NCI-H774 (cell line): Measurements from ENCODE around the gene GOLGA6L2.
A peak's percentile ranks its signal among the peaks of the same experiment; 100 is the strongest.
"Not testable (repeated sequence)": the region's sequence is repeated elsewhere in the genome, so short reads cannot be mapped to it uniquely, and the experiment has no call there.

Experiments used
- DNase-seq: peaks from one replicate; lab custom pipeline; 2025; lab: John Stamatoyannopoulos, UW

The GOLGA6L2 gene, protein sequence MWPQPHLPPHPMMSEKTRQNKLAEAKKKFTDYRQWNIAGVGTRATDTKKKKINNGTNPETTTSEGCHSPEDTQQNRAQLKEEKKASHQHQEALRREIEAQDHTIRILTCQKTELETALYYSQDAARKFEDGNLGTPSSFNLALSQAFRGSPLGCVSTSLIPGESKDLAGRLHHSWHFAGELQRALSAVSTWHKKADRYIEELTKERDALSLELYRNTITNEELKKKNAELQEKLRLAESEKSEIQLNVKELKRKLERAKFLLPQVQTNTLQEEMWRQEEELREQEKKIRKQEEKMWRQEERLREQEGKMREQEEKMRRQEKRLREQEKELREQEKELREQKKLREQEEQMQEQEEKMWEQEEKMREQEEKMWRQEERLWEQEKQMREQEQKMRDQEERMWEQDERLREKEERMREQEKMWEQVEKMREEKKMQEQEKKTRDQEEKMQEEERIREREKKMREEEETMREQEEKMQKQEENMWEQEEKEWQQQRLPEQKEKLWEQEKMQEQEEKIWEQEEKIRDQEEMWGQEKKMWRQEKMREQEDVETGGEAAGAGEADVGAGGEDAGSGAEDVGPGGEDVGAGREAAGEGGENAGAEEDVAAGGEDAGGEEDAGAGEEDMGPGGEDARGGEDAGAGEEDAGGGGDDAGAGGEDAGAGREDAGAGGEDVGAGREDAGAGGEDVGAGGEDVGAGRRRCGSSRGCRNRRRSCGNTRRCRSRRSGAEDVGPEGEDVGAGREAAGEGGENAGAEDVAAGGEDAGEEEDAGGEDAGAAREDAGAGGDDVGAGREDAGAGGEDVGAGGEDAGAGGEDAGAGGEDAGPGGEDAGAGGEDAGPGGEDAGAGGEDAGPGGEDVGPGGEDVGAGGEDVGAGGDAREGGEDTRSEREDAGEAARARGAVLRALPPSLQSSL

DNA sequence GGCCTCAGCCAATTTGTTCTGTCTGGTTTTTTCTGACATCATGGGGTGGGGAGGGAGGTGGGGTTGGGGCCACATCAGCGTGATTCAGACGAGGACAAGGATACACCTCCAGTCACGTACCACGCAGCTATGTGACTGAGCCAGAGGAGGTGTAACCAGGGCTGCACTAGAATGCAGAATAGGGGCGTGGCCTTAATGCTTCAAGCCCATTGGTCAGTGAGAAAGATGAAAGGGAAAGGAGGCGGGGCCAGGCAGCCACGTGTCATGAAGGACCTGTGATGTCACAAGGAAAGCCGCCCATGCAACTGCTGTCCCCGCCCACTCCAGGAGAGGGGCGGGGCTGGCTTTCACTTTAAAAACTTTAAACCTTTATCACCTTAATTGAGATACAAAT lies at the start of gene GOLGA6L2:
GOLGA6L2 (minus strand) TSS at position 137 of the 394 bp plus-strand sequence; CDS start at position 75, 62 bp downstream.
- no peak for DNase-seq

DNA sequence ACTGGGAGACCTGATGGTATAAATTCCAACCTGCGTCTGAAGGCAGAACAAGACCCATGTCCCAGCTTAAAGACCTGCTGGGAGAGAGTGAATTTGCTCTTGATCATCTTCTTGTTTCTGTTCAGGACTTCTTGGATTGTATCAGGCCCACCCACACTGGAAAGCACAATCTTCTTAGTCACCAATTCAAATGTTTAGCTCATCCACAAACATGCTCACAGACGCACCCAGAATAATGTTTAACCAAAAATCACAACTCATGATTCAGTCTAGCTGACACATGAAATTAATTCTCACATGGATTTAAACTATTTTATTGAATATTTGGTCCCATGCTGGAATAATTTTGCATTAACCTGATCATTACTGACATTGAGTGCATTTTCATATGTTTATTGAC lies 37.8 kb upstream of the GOLGA6L2 start:
- DNase-seq: no peak

DNA sequence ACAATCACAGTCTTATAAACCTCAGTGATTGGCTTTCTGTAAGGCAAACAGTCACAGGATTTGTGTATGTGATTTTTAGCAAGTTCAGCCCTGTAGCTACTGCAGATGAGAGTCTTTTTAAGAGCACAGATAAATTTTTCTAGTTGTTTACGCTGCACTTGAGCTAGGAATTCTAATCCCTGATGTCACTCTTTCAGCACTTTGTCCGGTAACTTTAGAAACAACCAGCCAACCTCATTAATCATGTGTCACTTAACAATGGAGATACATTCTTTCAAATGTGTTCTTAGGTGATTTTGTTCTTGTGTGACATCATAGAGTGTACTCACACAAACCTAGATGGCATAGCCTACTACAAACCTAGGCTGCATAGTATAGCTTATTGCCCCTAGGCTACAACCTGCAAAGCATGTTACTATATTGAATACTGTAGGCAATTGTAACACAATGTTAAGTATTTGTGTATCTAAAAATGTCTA lies 36.8 kb upstream of the GOLGA6L2 start:
- peak; percentile 40 for DNase-seq

DNA sequence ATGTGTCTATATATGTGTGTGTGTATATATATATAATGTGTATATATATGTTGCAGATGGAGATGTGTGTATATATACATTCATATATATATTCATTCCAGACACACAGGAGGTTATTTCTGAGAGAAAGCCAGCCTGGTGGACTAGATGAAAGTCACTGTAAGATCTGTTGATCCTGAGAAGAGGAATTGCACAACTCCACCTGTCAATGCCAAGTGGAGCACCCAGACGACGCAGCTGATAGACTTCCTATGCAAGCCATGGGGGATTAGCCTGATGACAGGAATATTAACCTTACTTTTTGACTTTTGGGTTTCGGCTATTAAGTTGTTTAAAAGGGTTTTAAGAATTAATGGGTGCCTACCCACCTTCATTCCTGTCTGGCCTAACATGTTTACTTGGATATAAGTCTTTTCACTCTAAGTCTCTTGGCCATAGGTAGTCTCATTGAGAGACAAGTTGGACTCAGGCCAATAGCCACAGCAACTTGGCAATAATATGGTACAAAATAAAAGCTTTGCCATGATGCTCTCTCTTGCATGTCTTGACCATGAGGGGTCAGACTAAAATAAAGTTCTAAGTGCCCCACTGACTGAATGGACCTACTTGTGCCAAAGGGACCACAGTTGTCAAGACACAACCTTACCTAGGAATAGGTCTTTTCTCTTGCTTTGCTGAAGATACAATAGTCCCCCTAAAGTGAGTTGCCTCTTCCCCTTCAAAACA lies 35.9 kb upstream of the GOLGA6L2 start:
- DNase-seq: no peak

DNA sequence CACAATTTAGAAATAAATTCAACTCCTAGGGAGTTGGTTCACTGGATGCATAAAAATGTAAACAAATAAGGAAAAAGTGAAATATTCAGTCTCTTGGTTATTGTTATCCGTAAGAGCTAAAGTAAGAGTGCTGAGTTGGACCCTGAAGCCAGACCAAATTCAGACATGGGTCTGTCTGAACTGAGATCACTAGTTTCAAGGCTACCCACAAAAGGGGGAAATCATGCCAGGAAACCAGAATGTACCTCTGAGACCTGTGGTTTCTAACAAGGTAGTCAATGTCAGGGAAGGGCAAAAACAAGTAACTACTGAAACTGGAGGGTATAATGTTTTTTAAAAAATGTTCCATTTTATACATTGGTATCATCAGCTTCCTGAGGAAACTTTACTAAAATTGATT lies 35.2 kb upstream of the GOLGA6L2 start:
- no peak for DNase-seq

DNA sequence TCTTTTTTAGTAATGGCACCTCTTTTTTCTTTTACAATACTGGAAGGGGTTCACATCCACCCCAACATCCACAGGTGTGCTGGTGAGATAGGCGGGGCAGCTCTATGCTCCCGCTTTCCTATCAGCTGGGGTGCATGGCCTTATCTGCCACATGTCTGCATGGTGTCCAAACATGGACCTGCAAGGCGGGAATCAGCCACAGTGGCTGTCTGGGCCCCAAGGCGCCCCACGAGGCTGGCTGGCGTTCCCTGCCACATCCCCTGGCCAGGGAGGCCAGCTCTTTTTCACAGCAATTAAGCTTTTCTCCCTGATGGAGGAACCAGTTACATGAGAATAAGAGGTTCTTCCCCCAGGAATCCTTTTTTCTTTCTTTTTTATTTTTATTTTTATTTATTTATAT lies 30.9 kb upstream of the GOLGA6L2 start:
- DNase-seq: no peak

DNA sequence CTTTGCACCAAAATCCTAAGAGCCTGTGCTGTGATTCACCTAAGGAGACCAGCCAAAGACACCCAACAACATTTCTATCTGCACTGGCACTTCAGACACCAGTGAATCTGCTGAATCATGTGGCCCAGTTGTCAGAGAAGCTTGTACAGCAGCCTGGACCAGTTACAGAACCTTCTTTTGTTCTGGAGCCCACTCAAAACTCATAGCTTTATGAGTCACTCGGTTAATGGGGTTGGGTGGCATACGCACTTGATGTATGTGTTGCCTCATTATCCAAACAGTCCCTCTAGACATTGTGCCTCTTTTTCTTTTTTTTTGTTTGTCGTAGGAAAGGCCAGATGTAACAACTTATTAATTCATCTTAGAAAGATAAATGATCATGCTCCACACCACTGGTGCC lies 25.6 kb upstream of the GOLGA6L2 start:
- DNase-seq: peak; percentile 1

DNA sequence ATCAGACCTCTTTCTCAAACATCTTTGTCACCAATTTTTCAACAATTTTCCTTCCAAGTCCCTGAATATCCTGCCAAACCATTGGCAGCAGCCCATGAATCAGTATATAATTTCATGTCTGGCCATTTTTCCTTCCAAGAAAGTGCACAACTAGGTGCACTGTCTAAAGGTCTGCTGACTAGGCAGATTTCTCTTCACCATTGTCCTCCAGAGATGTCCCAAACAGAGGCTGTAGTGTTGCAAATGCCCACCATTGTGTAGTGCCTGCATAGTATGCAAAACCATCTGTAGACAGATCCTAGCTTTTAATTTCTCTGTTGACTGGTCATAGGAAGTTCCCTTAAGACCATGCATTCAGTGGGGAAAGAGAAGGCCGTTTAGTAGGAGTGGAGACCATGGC lies 25.0 kb upstream of the GOLGA6L2 start:
- DNase-seq: no peak

DNA sequence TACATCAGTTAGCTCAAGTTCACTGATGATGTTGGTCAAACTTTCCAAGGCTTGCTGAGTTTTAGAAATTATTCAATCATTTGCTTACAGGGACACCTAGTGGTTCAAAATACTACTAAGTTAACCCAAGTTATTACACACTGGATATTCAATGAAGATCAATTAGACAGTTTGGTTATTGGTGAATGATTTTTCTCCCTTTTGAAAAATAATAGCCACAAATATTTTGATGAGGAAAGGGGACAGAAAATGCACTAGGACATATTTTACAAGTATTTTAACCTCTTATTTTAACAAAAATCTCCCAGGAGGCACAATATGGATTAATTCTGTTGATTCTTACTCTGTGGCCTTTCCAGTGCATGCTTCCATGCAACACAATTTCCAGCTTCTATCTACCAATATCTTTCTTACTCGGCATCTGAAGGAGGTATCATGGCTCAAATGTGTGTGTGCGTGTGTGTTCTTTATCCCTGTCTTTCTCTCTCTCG lies 20.1 kb upstream of the GOLGA6L2 start:
- peak; percentile 34 for DNase-seq

DNA sequence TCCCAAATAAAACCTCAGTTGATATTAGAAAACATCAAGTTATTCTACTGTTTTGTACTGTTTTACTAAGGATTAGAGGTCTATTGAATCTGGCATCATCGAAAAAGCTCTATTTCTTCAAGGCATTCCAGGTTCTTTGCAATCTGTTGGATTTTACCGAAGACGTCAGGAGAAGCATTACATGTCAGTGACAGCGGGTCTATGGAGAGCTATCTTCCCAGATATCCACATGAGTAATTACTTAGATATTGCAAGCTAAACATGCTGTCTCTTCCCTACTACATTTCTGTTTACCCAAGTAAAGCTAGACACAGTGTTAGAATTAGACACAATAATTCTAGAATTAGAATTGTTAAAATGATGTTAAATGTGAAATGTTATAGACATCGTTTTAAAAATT lies 10.8 kb upstream of the GOLGA6L2 start:
- no peak for DNase-seq

DNA sequence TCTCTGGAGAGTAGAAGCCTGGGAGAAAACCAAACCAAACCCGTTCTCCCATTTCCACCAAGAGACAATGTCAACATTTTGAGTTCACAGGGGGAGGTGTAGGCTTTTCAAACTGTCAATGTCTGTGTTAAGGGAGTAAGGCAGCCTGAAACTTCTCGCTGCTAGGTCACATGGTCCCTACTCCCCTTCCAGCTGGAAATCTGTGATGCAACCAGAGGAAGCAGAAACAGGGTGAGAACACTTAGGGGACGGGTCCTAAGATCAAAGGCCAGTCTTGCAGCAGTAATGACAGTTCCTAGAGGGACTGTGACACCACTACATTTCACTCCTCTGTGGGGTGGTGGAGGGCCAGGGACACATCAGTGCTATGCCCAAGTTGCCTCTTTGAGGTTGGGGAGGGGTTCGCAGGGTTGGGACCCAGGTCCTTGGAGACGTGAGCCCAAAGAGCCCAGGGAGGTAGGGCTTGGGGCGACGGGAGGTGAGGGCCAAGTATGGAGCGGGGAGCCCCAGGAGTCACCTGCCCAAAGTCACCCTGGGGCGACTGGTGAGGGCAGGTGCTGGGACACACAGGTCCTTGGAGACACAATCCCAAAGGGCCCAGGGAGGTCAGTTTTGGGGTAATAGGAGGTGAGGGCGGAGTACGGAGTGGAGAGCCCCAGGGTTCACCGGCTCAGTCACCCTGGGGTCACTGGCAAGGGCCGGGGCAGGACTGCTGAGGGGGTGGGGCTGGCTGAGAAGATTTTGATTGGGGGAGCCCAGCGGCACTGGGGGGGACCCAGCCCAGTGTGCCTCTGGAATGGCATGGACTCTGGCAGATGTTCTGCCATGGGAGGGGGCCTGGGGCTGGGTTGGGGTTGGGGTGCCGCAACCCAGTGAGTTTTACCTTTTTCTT lies 582 bp downstream of the GOLGA6L2 start:
- DNase-seq: no peak

DNA sequence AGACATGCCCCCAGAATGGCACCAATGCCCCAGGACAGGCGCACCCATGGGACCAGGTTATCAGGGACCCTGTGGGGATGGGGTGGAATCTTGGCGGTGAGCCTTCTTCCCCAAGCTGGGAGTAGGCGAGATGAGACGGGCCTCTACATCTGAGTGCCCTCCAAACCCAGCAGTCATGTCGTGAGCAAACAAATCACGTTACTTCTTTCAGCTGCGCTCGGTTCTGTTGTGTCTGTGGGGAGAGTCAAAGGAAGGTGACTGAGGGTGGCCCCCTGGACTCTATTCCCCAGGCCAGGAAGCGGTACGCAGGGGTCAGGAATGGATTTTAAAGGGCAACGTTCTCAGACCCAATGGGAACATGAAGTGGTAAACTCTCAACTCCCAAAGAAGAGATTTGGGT lies 2.8 kb downstream of the GOLGA6L2 start:
- DNase-seq: no peak

DNA sequence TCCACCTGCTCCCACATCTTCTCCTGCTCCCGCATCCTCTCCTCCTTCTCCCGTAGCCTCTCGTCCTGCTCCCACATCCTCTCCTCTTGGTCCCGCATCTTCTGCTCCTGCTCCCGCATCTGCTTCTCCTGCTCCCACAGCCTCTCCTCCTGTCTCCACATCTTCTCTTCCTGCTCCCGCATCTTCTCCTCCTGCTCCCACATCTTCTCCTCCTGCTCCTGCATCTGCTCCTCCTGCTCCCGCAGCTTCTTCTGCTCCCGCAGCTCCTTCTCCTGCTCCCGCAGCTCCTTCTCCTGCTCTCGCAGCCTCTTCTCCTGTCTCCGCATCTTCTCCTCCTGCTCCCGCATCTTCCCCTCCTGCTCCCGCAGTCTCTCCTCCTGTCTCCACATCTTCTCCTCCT lies 5.8 kb downstream of the GOLGA6L2 start:
- DNase-seq: no peak

DNA sequence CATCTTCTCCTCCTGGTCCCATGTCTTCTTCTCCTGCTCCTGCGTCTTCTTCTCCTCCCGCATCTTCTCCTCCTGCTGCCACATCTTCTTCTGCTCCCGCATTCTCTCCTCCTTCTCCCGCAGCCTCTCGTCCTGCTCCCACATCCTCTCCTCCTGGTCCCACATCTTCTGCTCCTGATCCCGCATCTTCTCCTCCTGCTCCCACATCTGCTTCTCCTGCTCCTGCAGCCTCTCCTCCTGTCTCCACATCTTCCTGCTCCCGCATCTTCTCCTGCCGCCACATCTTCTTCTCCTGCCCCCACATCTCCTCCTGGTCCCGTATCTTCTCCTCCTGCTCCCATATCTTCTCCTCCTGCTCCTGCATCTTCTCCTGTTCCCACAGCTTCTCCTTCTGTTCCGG lies 6.4 kb downstream of the GOLGA6L2 start:
- no peak for DNase-seq

DNA sequence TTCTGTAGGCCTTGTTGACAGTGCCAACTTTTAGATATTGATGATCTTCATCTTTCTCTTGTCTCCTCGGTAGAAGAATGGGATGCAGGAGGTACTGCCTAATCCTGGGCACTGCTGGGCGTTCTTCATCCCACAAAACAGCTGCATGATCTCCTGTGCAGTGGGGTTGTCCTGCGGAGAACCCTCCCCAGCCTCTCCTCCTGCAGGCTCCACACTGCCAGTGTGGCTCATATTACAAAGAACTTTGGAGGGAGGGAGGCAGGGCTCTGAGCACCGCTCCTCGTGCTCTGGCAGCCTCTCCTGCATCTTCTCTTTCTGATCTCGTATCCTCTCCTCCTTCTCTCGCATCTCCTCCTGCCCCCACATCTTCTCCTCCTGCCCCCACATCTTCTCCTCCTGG lies 7.5 kb downstream of the GOLGA6L2 start:
- DNase-seq: no peak

DNA sequence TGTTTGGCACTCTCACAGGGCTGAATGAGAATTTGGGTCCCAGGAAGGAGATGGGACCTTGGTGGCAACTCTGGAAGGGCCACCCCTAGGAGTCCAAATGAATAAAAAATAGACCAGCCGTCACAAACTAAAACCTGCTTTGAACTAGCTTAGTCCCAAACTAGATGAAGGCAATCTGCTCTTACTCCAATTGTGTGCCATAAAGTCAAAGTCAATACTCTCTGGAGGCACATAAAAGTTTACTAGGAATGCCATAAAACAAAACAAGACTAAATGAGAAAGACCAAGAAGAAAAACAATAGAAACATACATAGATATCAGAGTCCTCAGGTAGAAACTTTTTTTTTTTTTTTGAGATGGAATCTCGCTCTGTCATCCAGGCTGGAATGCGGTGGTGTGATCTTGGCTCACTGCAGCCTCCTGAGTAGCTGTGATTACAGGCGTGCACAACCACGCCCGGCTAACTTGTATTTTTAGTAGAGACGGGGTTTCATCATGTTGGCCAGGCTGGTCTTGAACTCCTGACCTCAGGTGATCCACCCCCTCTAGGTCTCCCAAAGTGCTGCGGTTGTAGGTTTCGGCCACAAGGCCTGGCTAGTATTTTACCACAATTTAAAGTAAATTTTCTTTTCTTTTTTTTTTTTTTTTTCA lies 8.1 kb downstream of the GOLGA6L2 start:
- DNase-seq: no peak

DNA sequence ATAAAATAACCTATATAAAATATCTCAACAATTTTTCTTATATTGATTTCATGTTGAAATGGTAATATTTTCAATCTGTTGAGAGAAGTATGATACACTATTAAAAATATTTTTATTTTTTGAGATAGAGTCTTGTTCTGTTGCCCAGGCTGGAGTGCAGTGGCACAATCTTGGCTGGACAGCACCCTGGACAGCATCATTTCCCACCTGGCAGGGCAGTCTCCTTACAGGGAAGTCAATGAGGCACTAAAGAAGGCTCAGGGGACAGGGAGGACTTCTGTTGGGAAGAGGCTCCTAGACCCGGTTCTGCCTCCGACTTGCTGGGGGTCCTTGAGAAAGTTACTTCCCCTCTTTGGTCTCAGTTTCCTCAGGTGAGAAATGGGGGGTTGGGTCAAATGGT lies 9.4 kb downstream of the GOLGA6L2 start:
- DNase-seq: no peak

DNA sequence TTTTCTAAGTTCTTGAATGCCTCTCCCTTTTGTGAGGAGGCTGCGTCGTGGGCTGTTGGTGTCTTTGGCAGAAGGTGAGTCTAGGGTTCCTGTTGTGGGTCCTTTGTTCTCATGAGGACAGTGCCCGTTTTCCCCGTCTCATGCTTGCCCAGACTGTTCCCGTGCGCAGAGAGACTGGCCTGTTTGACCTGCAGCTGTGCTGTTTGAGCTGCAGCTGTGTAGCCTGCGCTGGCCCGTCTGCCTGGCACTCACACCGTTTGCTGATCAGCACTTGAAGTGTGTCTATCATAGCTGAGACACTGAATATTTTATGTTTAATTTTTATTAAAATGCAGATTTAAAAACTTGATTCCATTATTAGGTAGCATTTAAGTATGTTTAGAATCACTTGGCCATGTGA lies 9.9 kb downstream of the GOLGA6L2 start:
- DNase-seq: no peak

DNA sequence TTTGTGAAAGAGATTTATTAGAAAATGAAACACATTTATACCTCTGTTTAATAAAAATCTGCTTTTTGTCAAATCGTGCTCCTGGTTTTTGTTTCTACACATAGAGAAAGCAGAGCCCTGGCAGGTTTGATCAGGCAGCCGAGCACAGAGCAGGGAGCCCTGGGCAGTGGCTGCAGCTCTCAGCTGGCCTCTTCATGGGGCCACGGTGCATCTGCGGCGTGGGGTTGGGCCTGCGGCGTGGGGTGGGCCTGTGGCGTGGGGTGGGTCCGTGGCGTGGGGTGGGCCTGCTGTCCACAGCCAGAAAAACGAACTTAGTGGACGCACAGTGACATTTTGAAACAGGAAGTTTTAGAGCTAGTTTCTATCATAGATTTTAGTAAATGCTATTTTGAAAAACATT lies 10.6 kb downstream of the GOLGA6L2 start:
- no peak for DNase-seq

DNA sequence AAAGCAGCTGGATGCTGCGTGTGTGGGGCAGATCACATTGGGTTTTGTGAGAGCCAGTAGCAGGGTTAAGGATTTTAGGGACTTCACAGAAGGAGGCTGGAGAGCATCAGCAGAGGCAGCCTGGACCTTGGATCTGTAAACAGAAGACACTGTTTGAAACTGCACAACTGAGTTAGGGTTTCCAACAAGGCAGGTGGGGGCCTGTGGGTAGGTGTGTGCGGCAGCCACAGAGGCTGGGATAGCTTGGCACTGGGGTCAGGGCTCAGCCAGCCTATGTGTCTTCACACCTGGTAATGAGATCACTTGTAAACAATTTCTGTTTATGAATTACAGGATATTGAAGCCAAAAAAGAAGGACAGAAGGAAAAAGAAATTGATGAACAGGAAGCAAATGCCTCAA lies 12.3 kb downstream of the GOLGA6L2 start:
- DNase-seq: not testable (repeated sequence)

DNA sequence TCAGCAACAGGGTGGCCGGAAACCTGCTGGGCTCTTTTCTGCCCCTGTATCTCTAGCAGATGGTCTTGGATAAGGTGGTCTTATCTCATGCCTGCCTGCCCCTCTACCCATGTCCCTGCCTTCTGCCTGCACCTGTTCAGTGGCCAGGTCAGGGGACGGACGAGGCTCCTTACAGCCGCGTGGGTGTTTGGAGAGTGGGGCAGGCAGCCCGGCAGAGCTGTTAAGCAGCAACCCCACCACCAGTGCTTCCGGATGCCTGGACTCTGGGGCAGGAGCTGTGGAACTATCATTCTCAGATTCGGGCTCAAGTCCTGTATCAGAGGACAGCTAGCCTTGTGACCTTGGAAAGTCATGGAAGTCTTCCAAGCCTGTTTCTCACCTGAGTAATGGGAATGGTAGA lies 21.7 kb downstream of the GOLGA6L2 start:
- not testable (repeated sequence) for DNase-seq
